ENCODE results near the gene LENEP.

LENEP gene

DNA sequence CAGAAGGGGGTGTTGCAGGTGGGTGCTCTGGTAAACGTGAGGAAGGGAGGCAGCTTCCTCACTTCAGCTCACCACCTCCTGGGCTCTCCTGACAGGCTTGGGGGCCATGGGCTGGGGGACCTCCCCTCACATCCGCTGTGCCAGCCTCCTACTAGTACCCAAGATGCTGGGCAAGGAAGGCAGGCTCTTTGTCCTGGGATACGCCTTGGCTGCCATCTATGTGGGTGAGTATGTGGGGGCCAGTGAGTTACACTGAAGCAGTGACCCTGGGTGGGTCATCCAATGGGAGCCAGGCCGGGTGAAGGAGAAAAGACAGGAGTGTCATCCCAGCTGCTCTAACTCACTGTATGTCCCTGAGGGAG is 45.9 kb downstream of the LENEP start:
- H3K4me3 ChIP-seq (ENCODE audit: low read length): no peak overlapping the region
- TF ChIP-seq ZNF274 (IDR thresholded peaks at IDR 0.05; ENCODE audit: low read depth, low read length): no peak

DNA sequence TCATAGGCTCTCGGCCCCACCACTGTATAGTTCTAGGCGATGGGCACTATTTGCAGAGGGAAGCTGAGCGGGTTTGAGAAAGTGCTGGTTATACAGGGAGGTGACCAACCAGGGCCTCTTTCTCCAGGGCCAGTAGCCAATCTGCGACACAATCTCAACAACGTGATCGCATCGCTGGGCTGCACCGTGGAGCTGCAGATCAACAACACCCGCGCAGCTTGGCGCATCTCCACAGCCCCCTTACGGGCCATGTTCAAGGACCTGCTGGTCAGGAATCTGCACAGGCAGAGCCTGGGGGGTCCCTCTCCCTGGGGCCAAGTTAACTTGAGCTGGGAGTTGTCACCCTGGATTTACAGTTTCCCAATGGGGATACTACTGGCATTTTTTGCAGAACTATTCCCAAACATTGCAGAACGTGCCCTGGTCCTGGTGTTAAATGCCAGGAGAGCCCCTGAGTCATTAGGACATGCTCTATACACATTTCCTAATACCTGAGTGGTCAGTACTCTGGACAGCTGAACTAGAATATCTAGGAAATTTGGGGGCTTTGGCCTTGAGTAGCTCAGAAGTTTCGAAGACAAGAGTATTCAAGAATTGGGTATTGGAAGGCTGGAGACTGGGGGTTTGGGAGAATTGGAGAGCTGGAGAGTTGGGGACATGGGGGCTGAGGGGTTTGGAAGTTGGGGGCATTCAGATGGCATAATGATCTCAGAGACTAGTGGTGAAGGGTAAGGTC is 47.1 kb downstream of the LENEP start:
- no peak overlapping the region for H3K4me3 ChIP-seq (ENCODE audit: low read length)
- TF ChIP-seq ZNF274 (IDR thresholded peaks at IDR 0.05; ENCODE audit: low read depth, low read length): no peak

DNA sequence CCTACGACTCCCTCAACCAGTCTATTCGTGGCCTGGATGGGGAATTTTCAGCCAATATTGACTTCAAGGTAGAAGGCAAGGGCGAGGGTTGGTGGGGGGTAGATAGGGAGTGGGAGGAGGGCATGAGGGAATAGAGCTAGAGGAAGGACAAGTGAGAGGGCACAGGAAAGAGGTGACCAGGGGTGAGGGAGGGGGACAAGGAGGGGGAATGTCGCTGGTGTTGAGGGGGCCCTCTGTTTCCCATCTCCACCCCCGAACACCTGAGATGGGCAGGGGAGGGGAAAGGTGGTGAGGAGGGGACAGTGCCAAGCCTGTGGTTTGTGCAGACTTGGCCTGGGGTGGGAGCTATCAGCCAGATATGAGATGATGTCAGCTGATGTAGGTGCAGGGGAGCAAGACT is 49.4 kb downstream of the LENEP start:
- H3K4me3 ChIP-seq (ENCODE audit: low read length): no peak overlapping the region
- no peak for TF ChIP-seq ZNF274 (IDR thresholded peaks at IDR 0.05; ENCODE audit: low read depth, low read length)

DNA sequence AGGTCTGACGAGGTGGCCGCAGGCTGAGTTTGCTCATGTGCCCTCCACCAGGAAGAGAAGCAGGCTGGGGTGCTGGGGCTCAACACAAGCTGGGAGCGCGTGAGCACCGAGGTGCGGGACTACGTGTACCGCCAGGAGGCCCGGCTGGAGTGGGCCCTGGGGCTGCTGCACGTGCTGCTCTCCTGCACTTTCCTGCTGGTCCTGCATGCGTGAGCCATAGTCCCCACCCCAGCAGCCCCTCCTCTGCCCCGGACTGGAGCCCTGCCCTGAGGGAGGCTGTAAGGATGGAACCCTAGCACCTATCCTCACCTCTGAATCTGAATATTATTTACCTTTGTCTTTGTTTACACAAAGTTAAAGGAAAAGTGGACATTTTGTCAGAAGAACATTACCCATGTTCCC is 49.9 kb downstream of the LENEP start:
- no peak for TF ChIP-seq ZNF274 (IDR thresholded peaks at IDR 0.05; ENCODE audit: low read depth, low read length)
- no peak overlapping the region for H3K4me3 ChIP-seq (ENCODE audit: low read length)

DNA sequence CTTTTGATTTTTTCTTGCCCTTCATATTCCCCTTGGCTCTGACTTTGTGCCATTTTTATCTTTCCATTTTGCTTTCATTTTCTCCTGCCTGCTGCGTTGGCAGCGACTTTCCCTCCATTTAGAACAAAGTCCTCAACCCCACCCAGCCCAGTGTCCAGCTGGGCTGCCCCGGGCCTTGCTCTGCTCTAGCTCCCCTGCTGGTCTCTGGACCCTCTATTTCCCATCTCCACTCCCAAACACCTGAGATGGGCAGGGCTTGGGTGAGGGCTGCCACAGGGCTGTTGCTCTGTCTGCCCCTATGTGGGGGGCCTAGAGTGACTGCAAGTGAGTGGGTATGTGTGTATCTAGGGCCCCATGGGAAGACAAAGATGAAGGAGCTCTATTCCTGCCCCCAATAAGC is 50.4 kb downstream of the LENEP start:
- no peak for TF ChIP-seq ZNF274 (IDR thresholded peaks at IDR 0.05; ENCODE audit: low read depth, low read length)
- H3K4me3 ChIP-seq (ENCODE audit: low read length): no peak overlapping the region

Data from GM08714 (cell line).